K562 (cell line): ENCODE data around the gene TSPAN14. TPM values are rescaled to one million over a fixed set of nuclear protein-coding genes. Genes with fewer than 3 reads are reported as not detected.
A peak's percentile ranks its signal among the peaks of the same experiment; 100 is the strongest.

Source experiments
- ATAC-seq: fragments of 200-7000 bp; cut with Tn5 transposase; 3 replicates; pipeline ENCODE4 v1.9.1; 2020; ENCODE audit warnings: moderate library complexity
- BruUV-seq: library from RNA; stranded (reverse); fragments of 400-500 nt; replicated peaks from 2 replicates; lab custom pipeline; 2021; lab: Mats Ljungman, UMichigan
- CTCF ChIA-PET: fragments of 300-600 bp; formaldehyde crosslinking; extraction: SDS; loops from one replicate; lab custom pipeline; 2021; ENCODE audit warnings: low intra/inter-chr PET ratio; lab: Yijun Ruan, JAX
- POLR2A ChIA-PET: fragments of 300-600, 350-650 bp; sonication (Branson Sonifier 250); formaldehyde crosslinking; extraction: SDS; loops from one replicate; lab custom pipeline; 2021; ENCODE audit warnings: antibody characterized with exemption, inconsistent platforms; lab: Yijun Ruan, JAX
- DNase-seq, 4 experiments: peaks; one replicate each; pipeline versions ENCODE4 v3.0.0 to v3.0.0-alpha.2; 2011 to 2018; ENCODE audit warnings: low spot score in 3 of 4, mixed read lengths in 3 of 4; ENCODE audit errors: extremely low read depth in 1 of 4
- FAIRE-seq: peaks from 2 replicates; lab custom pipeline; 2011; peaks lifted over from hg19 to GRCh38; lab: Jason Lieb, UNC
- H2AFZ ChIP-seq: 2 replicates; pipeline ENCODE4 v1.6.0; 2011; ENCODE audit warnings: low read depth, low read length, control low read depth, inconsistent platforms
- H3K27ac ChIP-seq: fragments of 200-600 bp; 3 replicates; pipeline ENCODE4 v1.8.0; 2011; ENCODE audit warnings: low read depth, mild to moderate bottlenecking, control low read depth, inconsistent platforms, low read length, moderate library complexity, mixed read lengths; ENCODE audit errors: extremely low read depth
- H3K27me3 ChIP-seq, 2 experiments: fragments of 300-600 bp in 1 of 2; 2 replicates in 1 of 2; 3 replicates in 1 of 2; pipeline versions ENCODE4 v1.6.0 to v1.8.0; 2011; ENCODE audit warnings: inconsistent platforms in 2 of 2, low read length in 2 of 2, mild to moderate bottlenecking in 1 of 2, mixed read lengths in 1 of 2, moderate library complexity in 1 of 2; ENCODE audit not compliant: control insufficient read depth in 2 of 2, insufficient read depth in 2 of 2
- H3K36me3 ChIP-seq: fragments of 300-600 bp; 3 replicates; pipeline ENCODE4 v1.8.0; 2011; ENCODE audit warnings: mild to moderate bottlenecking, low read length, inconsistent platforms; ENCODE audit not compliant: control insufficient read depth, insufficient read depth
- H3K4me1 ChIP-seq, 2 experiments: fragments of 200-600 bp in 1 of 2; replicated peaks in 1 of 2; 2 replicates in 1 of 2; 3 replicates in 1 of 2; pipeline versions ENCODE4 v1.5.1 to v1.8.0; 2011; ENCODE audit warnings: inconsistent platforms in 2 of 2, low read length in 2 of 2, mild to moderate bottlenecking in 1 of 2, mixed read lengths in 1 of 2, moderate library complexity in 1 of 2; ENCODE audit not compliant: control insufficient read depth in 2 of 2, insufficient read depth in 2 of 2
- H3K4me2 ChIP-seq: 2 replicates; pipeline ENCODE4 v1.6.1; 2011; ENCODE audit warnings: low read length, control low read depth, inconsistent platforms, mixed read lengths; ENCODE audit not compliant: insufficient read depth
- H3K4me3 ChIP-seq: fragments of 200-600 bp; sonication (generic), shearing (Covaris generic); 2 replicates; pipeline ENCODE4 v1.5.1; 2016; ENCODE audit warnings: control low read depth, inconsistent platforms
- H3K79me2 ChIP-seq: fragments of 200-600 bp; 3 replicates; pipeline ENCODE4 v1.8.0; 2011; ENCODE audit warnings: low read length, inconsistent platforms; ENCODE audit not compliant: control insufficient read depth, insufficient read depth
- H3K9ac ChIP-seq, 2 experiments: 2 replicates each; pipeline versions ENCODE4 v1.6.0 to v1.6.1; 2011; ENCODE audit warnings: low read depth in 2 of 2, low read length in 2 of 2, control low read depth in 1 of 2, inconsistent platforms in 1 of 2, mild to moderate bottlenecking in 1 of 2, mixed read lengths in 1 of 2; ENCODE audit not compliant: insufficient read depth in 1 of 2
- H3K9me1 ChIP-seq: one replicate; pipeline ENCODE4 v1.6.0; 2011; ENCODE audit warnings: inconsistent platforms, mild to moderate bottlenecking, low read length, moderate library complexity; ENCODE audit not compliant: control insufficient read depth, insufficient read depth
- H3K9me3 ChIP-seq: replicated peaks from 2 replicates; pipeline ENCODE4 v1.5.1; 2011; ENCODE audit warnings: low read depth, low read length, inconsistent platforms; ENCODE audit not compliant: control insufficient read depth, insufficient read depth
- H4K20me1 ChIP-seq: replicated peaks from 2 replicates; pipeline ENCODE4 v1.6.1; 2011; ENCODE audit warnings: low read length, inconsistent platforms, mixed read lengths; ENCODE audit not compliant: control insufficient read depth, insufficient read depth
- POLR2A ChIP-seq: fragments of 450-650 bp; conservative IDR thresholded peaks from 2 replicates; pipeline ENCODE4 v1.6.1; 2016
- POLR2G ChIP-seq: fragments of 200-400 bp; formaldehyde crosslinking; IDR thresholded peaks from 2 replicates; pipeline ENCODE4 v1.6.1; 2017; ENCODE audit warnings: low read depth, mild to moderate bottlenecking, antibody characterized with exemption, low read length, moderate library complexity
- RBM22 ChIP-seq: fragments of 200-400 bp; formaldehyde crosslinking; IDR thresholded peaks from 2 replicates; pipeline ENCODE4 v1.6.1; 2018; ENCODE audit warnings: low read length, low read depth; ENCODE audit not compliant: poor library complexity, severe bottlenecking
- WGBS: fragments of 100-300 bp; shearing (Covaris generic); methylation state at CpG from one replicate; pipeline ENCODE4 v1.1.6; 2016; ENCODE audit warnings: low coverage, mixed read lengths; ENCODE audit not compliant: insufficient coverage; ENCODE audit errors: missing lambda C conversion rate; 5-methylcytosine and 5-hydroxymethylcytosine counted together
- in situ Hi-C: fragments of 300-500 bp; cut with MboI; formaldehyde crosslinking; loops from 4 replicates; pipeline ENCODE4 v1.15.0; 2018; ENCODE audit warnings: inconsistent platforms, mixed read lengths
- intact Hi-C: fragments of 100-400 bp; cut with micrococcal nuclease; formaldehyde crosslinking; loops from 2 replicates; pipeline ENCODE4 v1.14.2; 2022
- polyA plus RNA-seq, 8 experiments: library from polyadenylated mRNA; depleted of rRNA in 4 of 8; stranded (reverse) in 5 of 8; unstranded in 3 of 8; fragments of >200 nt; fragmentation: Nextera tagmentation in 2 of 8; fragmentation: Illumina TruSeq in 1 of 8; extraction: Ambion mirVana in 2 of 8; extraction: Trizol in 1 of 8; gene quantifications; 2 replicates each; pipeline versions ENCODE4 v1.2.1 to v1.2.3, GENCODE V29; 2011 to 2014; ENCODE audit warnings: inconsistent platforms in 1 of 8, missing spikeins in 1 of 8
- total RNA-seq, 7 experiments: library from RNA; depleted of rRNA in 6 of 7; stranded (reverse); fragments of >200 nt in 6 of 7; fragmentation: Illumina TruSeq in 2 of 7; extraction: Trizol in 2 of 7; gene quantifications; 2 replicates each; pipeline versions ENCODE4 v1.2.1 to v1.2.3, GENCODE V29; 2011 to 2021; ENCODE audit warnings: low replicate concordance in 1 of 7
- TF ChIP-seq, protein P1 (sequence below): fragments of 450-650 bp; formaldehyde crosslinking; IDR thresholded peaks from 2 replicates; pipeline ENCODE4 v1.4.0; 2020; ENCODE audit warnings: mild to moderate bottlenecking, mixed read lengths
- TF ChIP-seq, protein P2 (sequence below): fragments of 250-450 bp; sonication (Bioruptor Pico); IDR thresholded peaks from 2 replicates; pipeline ENCODE4 v1.8.0; 2022; ENCODE audit warnings: inconsistent platforms, mild to moderate bottlenecking, moderate library complexity, borderline replicate concordance

Gene TSPAN14
- total and polyA plus RNA-seq, 9 of the 15 experiments (the other 6 are each of a cell fraction or from before 2014, with no cell fraction given) = 5.8 to 92.9 (median 23.3) TPM

DNA sequence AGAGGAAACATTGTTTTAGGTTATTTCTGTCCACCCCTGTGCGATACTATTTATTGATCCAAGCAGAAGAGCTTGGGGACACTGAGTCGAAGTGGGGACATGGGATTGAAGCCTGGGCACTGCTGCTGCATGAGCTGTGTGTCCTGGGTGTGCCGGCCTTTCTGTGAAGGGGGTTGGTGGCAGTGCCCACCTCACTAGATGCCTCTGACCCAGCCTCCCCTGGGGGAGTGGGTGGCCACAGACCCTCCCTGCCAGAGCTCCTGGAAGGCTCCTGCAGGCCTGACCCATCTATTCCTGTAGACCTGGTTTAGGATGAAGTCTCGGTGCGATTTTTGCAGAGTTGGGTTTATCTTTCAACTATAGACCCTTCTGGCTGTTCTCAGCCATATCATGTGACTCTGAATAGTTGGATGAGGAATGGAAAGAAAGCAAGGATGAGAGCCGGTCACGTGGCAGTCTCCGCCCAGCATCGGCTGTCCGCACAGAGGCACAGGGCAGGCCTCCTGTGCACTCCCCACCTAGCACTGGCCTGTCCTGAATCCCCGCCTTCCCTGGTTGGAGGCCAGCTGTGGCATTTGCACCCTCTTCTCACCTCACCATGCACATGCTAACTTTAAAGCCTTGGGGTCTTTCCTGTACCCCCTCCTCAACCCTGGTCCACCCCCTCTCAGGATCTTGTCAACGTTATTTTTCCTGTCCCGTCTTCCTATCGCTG lies 66.0 kb downstream of the TSPAN14 start:
- FAIRE-seq = no peak
- POLR2A ChIA-PET = interaction anchor here (0.6 to 1.0 kb wide), 2 partner anchors 34 to 55 kb away, joined by 3 read pairs; no protein-coding TSS in a partner anchor
- in situ Hi-C loops (no loop called here), intact Hi-C loops (no loop called here)
- no peak overlapping the region for H3K27ac ChIP-seq
- CTCF ChIA-PET = interaction anchor here (0.6 kb wide), 1 partner anchor 26 kb away, joined by 3 read pairs; no protein-coding TSS in a partner anchor
- no peak overlapping the region for H3K4me3 ChIP-seq
- H3K79me2 ChIP-seq = no peaks in the 10 kb centered on the region
- no peak for DNase-seq
- peak; percentile 7; the same call in 1 of the 3 replicates for ATAC-seq
- peak overlapping the region in 1 of 2 experiments; percentile 70; a peak in 2 of 4 replicates for H3K9ac ChIP-seq
- 87% methylated on average over 14 of the region's 14 CpGs for WGBS
- H3K4me2 ChIP-seq = no peak overlapping the region
- no TSS peak for BruUV-seq
- H3K36me3 ChIP-seq = peaks cover 49% of the 10 kb centered on the region
- no peaks in the 10 kb centered on the region for H3K27me3 ChIP-seq
- H4K20me1 ChIP-seq = no peaks in the 10 kb centered on the region; the same call in 1 of the 2 replicates
- H2AFZ ChIP-seq = no peak overlapping the region
- H3K9me3 ChIP-seq = no peaks in the 10 kb centered on the region
- peaks cover 5% of the 10 kb centered on the region for H3K9me1 ChIP-seq
- H3K4me1 ChIP-seq = peaks cover 0 to 16% of the 10 kb centered on the region in 2 experiments; a peak in 2 of 5 replicates
- peak; percentile 40; the same call in 1 of the 2 replicates for TF ChIP-seq POLR2G
- TF ChIP-seq POLR2A = 0 out of 2 replicates have a peak, but pooled peaks have one; percentile 5
- peak; percentile 44 for TF ChIP-seq RBM22
- TF ChIP-seq, protein P1, sequence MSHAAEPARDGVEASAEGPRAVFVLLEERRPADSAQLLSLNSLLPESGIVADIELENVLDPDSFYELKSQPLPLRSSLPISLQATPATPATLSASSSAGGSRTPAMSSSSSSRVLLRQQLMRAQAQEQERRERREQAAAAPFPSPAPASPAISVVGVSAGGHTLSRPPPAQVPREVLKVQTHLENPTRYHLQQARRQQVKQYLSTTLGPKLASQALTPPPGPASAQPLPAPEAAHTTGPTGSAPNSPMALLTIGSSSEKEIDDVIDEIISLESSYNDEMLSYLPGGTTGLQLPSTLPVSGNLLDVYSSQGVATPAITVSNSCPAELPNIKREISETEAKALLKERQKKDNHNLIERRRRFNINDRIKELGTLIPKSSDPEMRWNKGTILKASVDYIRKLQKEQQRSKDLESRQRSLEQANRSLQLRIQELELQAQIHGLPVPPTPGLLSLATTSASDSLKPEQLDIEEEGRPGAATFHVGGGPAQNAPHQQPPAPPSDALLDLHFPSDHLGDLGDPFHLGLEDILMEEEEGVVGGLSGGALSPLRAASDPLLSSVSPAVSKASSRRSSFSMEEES (CRISPR knock-in tag) = peak; percentile 30
- TF ChIP-seq, protein P2, sequence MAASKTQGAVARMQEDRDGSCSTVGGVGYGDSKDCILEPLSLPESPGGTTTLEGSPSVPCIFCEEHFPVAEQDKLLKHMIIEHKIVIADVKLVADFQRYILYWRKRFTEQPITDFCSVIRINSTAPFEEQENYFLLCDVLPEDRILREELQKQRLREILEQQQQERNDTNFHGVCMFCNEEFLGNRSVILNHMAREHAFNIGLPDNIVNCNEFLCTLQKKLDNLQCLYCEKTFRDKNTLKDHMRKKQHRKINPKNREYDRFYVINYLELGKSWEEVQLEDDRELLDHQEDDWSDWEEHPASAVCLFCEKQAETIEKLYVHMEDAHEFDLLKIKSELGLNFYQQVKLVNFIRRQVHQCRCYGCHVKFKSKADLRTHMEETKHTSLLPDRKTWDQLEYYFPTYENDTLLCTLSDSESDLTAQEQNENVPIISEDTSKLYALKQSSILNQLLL (CRISPR knock-in tag) = no peak
